Ammon's horn (tissue), 1 donor: ENCODE results near the gene SKOR1.

Experiments used
- DNase-seq: peaks from one replicate; pipeline ENCODE4 v3.0.0-alpha.2; 2016; ENCODE audit warnings: low spot score

The SKOR1 gene

GRCh38 chr15:67832897-67833709 lies 7.8 kb downstream of the SKOR1 start:
- DNase-seq, result no peak

GRCh38 chr15:67833710-67834511 lies 8.6 kb downstream of the SKOR1 start:
- DNase-seq, result no peak

- DNase-seq, result no peak
Observed at GRCh38 chr15:67834581-67835296, 9.4 kb downstream of the SKOR1 start.

- DNase-seq, result no peak
Observed at GRCh38 chr15:67835297-67836133, 10.2 kb downstream of the SKOR1 start.

- DNase-seq, result no peak
Observed at GRCh38 chr15:67836134-67836455, 10.8 kb downstream of the SKOR1 start.

GRCh38 chr15:67836477-67836876 lies 11.2 kb downstream of the SKOR1 start:
- no peak for DNase-seq

- no peak for DNase-seq
Observed at GRCh38 chr15:67836955-67837354, 11.6 kb downstream of the SKOR1 start.

- DNase-seq, result peak; percentile 73
Observed at GRCh38 chr15:67838789-67839332, 13.6 kb downstream of the SKOR1 start.

- peak; percentile 66 for DNase-seq
Observed at GRCh38 chr15:67839499-67839928, 14.2 kb downstream of the SKOR1 start.

- DNase-seq, result peak; percentile 94
Observed at GRCh38 chr15:67839929-67840748, 14.8 kb downstream of the SKOR1 start, which contains the start of gene RNU6-1. RNU6-1 (minus strand) TSS chr15:67840045.

GRCh38 chr15:67840749-67841512 lies 15.6 kb downstream of the SKOR1 start:
- peak; percentile 51 for DNase-seq

- no peak for DNase-seq
Observed at GRCh38 chr15:67841513-67841762, 16.1 kb downstream of the SKOR1 start.

- no peak for DNase-seq
Observed at GRCh38 chr15:67843092-67843501, 17.8 kb downstream of the SKOR1 start.

GRCh38 chr15:67843571-67844387 lies 18.5 kb downstream of the SKOR1 start:
- no peak for DNase-seq

- DNase-seq, result no peak
Observed at GRCh38 chr15:67845974-67846373, 20.7 kb downstream of the SKOR1 start.

GRCh38 chr15:67849538-67849937 lies 24.2 kb downstream of the SKOR1 start:
- DNase-seq, result no peak

GRCh38 chr15:67850336-67850735 lies 25.0 kb downstream of the SKOR1 start:
- no peak for DNase-seq

GRCh38 chr15:67850994-67851571 lies 25.8 kb downstream of the SKOR1 start:
- no peak for DNase-seq

- no peak for DNase-seq
Observed at GRCh38 chr15:67852418-67852817, 27.1 kb downstream of the SKOR1 start.
